NT2/D1 (cell line): Measurements from ENCODE around the gene AFF1.

Experiments
- YY1 ChIP-seq: IDR thresholded peaks from 2 replicates; pipeline ENCODE4 v1.6.1; 2011; ENCODE audit not compliant: insufficient read length, insufficient read depth
- ZNF274 ChIP-seq: IDR thresholded peaks from 2 replicates; pipeline ENCODE4 v1.6.1; 2011; ENCODE audit warnings: mild to moderate bottlenecking, low read depth, low read length

DNA sequence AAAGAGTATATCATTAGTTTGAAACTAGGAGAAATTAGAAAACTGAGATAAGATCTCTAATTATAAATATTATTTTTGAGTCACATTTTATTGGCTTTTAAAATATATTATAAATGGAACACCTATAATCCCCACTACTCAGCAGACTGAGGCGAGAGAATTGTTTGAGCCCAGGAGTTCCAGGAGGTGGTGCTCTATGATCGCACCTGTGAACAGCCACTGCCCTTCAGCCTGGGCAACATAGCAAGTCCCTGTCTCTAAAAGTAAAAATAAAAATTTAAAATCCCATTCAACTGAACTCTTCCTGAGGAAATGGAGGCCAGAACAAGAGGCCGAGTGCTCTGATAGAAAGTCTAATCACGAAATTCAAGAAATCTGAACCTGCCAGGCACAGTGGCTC is 36.2 kb upstream of the AFF1 start:
- no peak for TF ChIP-seq ZNF274
- TF ChIP-seq YY1, result no peak
